Measurements from ENCODE around the gene FEM1B.

FEM1B gene

DNA sequence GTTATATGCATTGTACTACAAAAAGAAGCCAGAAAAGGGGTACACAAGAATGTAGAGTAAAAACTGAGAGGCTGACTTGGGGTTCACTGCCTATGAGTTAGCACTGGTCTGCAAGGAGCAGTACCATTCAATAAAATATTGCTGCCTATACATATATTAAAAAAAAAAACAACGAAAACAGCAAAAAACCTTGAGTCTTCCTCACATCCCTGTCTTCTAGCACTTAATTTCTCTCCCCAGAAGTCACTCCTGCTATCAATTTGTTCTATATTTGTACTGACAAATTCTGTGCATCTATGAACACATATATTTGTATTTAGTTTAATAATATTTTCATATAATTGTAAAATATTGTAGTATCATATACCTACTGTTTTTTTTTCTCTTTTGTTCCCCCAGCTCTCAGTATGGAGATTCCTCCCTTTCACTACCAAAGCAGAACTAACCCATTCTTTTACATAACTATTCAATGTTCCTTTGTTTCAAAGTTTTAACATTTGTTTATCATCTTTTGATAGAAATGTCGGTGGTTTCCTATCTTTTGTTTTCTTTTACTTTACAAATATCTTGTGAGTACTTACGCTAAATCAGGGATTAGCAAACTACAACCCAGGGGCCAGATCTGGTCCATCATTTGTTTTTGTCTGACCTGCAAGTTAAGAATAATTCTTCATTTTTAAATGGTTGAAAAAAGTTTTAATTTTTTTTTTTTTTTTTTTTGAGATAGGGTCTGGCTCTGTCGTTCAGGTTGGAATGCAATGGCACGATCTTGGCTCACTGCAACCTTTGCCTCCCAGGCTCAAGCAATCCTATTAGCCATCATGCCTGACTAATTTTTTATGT, 14.8 kb upstream of the FEM1B start:
- Histone ChIP-seq H3K9me3 (ENCODE audit: control insufficient read depth in 1 of 2, low read length in 2 of 2) (no peaks in the 10 kb centered on the region), H3K27ac (ENCODE audit: low read length) (no peak overlapping the region), H3K27me3 (ENCODE audit: low read depth, low read length) (no peaks in the 10 kb centered on the region), H3K4me3 (ENCODE audit: low read depth in 1 of 2, low read length in 2 of 2) (no peak overlapping the region), H3K4me1 (ENCODE audit: control insufficient read depth in 1 of 2, insufficient read depth in 2 of 2, low read length in 2 of 2) (no peaks in the 10 kb centered on the region), H3K36me3 (ENCODE audit: control insufficient read depth in 1 of 2, insufficient read depth in 2 of 2, low read length in 2 of 2) (no peaks in the 10 kb centered on the region)

DNA sequence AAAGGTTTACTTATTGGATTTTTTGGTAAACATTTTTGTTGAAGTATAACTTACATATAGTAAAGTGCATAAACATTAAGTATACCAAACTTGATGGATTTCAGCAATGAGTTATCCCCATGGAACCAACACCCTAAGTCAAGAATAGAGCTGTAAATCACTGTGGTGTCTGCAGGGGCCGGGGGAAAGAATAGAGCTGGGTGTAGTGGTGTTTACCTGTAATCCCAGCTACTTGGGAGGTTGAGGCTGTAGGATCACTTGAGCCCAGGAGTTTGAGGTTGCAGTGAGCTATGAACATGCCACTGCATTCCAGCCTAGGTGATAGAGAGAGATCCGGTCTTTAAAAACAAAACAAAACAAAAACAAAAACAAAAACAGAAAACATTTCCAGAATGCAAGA, 13.3 kb upstream of the FEM1B start:
- Histone ChIP-seq H3K4me1 (ENCODE audit: control insufficient read depth in 1 of 2, insufficient read depth in 2 of 2, low read length in 2 of 2) (no peaks in the 10 kb centered on the region), H3K4me3 (ENCODE audit: low read depth in 1 of 2, low read length in 2 of 2) (no peak overlapping the region), H3K36me3 (ENCODE audit: control insufficient read depth in 1 of 2, insufficient read depth in 2 of 2, low read length in 2 of 2) (no peaks in the 10 kb centered on the region), H3K27ac (ENCODE audit: low read length) (no peak overlapping the region), H3K9me3 (ENCODE audit: control insufficient read depth in 1 of 2, low read length in 2 of 2) (no peaks in the 10 kb centered on the region), H3K27me3 (ENCODE audit: low read depth, low read length) (no peaks in the 10 kb centered on the region)

DNA sequence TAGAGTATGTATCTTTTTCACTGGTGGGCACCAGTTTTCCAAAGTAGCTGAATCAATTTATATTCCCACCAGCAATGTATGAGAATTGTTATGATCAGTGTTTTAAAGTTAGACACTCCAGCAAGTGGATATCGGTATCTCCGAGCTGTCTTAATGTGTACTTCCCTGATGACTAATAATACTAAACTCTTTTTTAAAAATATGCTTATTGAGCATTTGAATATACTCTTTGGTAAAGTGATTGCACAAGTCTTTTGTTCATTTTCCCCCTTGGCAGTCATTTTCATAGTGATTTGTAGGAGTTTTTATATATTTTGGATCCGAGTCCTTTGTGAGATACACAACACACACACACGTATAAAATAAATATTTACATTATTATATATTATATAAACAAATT, 12.5 kb upstream of the FEM1B start:
- Histone ChIP-seq H3K27me3 (ENCODE audit: low read depth, low read length) (no peaks in the 10 kb centered on the region), H3K36me3 (ENCODE audit: control insufficient read depth in 1 of 2, insufficient read depth in 2 of 2, low read length in 2 of 2) (no peaks in the 10 kb centered on the region), H3K4me1 (ENCODE audit: control insufficient read depth in 1 of 2, insufficient read depth in 2 of 2, low read length in 2 of 2) (no peaks in the 10 kb centered on the region), H3K4me3 (ENCODE audit: low read depth in 1 of 2, low read length in 2 of 2) (no peak overlapping the region), H3K27ac (ENCODE audit: low read length) (no peak overlapping the region), H3K9me3 (ENCODE audit: control insufficient read depth in 1 of 2, low read length in 2 of 2) (no peaks in the 10 kb centered on the region)

DNA sequence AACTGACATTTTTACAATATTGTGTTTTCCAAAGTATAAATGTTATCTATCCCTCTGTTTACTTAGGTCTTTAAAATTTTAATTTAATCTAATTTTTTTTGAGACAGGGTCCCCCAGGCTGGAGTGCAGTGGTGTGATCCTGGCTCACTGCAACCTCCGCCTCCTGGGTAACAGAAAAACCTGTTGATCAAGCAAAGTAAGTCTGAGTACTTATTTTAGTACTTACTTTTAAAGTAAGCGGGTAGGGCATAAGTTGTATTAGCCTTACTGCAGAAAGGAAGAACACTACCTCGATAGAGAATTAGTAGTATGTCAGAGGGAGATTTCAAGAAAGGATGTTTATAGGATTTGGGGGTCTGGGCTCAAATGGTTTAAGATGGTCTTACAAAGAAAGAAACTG, 11.9 kb upstream of the FEM1B start:
- Histone ChIP-seq H3K27me3 (ENCODE audit: low read depth, low read length) (no peaks in the 10 kb centered on the region), H3K4me1 (ENCODE audit: control insufficient read depth in 1 of 2, insufficient read depth in 2 of 2, low read length in 2 of 2) (no peaks in the 10 kb centered on the region), H3K27ac (ENCODE audit: low read length) (no peak overlapping the region), H3K36me3 (ENCODE audit: control insufficient read depth in 1 of 2, insufficient read depth in 2 of 2, low read length in 2 of 2) (no peaks in the 10 kb centered on the region), H3K9me3 (ENCODE audit: control insufficient read depth in 1 of 2, low read length in 2 of 2) (no peaks in the 10 kb centered on the region), H3K4me3 (ENCODE audit: low read depth in 1 of 2, low read length in 2 of 2) (no peak overlapping the region)

DNA sequence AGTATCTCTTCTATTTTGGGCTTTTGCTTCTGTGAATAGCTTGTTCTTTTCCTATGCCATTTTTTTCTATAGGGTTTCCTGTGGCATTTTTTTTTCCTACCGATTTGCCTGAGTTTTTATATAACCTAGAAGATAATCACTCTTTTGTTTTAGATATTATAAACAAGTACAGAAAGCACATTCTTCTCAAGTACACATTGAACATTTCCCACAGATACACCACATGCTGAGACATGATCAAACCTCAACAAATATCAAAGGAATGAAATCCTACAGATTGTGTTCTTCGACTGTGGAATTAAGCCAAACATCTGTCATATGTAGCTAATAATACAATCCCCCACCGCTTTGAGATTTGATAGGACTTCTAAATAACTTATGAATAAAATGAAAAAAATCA, 9.1 kb upstream of the FEM1B start:
- no peaks in the 10 kb centered on the region for H3K9me3 ChIP-seq (ENCODE audit: control insufficient read depth in 1 of 2, low read length in 2 of 2)
- H3K4me1 ChIP-seq (ENCODE audit: control insufficient read depth in 1 of 2, insufficient read depth in 2 of 2, low read length in 2 of 2): no peaks in the 10 kb centered on the region
- H3K27ac ChIP-seq (ENCODE audit: low read length): no peak overlapping the region
- no peaks in the 10 kb centered on the region for H3K27me3 ChIP-seq (ENCODE audit: low read depth, low read length)
- H3K4me3 ChIP-seq (ENCODE audit: low read depth in 1 of 2, low read length in 2 of 2): no peak overlapping the region
- H3K36me3 ChIP-seq (ENCODE audit: control insufficient read depth in 1 of 2, insufficient read depth in 2 of 2, low read length in 2 of 2): no peaks in the 10 kb centered on the region

DNA sequence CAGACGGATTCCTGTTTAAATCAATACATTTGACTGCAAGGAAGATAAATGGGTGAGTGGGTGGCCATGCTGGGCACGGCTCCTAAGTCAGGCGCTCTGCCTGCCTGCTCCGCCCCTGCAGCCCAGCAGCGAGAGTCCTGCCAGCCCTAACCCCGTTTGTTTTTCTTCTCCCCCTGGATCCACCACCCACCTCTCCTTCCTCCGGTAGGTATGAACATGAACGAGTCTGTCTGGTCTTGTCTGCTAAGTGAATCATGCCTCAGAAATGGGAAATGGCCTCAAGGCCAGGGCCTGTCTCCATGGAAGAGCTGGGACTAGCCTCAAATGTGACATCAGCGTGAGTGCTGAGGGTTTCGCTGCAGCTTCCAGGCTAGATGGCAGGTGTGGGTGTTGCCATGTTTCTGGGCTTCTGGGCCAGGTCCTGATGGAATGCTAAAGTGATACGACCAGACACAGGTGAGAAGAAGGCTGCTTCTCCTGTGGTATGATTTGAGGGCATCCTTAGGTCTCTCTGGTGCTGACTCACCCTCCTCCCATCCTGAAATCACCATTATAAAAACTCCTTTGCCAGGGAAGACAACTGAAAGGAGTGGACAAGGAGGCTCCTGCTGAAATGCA, 5.6 kb upstream of the FEM1B start:
- Histone ChIP-seq H3K9me3 (ENCODE audit: control insufficient read depth in 1 of 2, low read length in 2 of 2) (no peaks in the 10 kb centered on the region), H3K36me3 (ENCODE audit: control insufficient read depth in 1 of 2, insufficient read depth in 2 of 2, low read length in 2 of 2) (no peaks in the 10 kb centered on the region), H3K27me3 (ENCODE audit: low read depth, low read length) (no peaks in the 10 kb centered on the region), H3K4me1 (ENCODE audit: control insufficient read depth in 1 of 2, insufficient read depth in 2 of 2, low read length in 2 of 2) (peaks cover 10% of the 10 kb centered on the region in 2 donors), H3K4me3 (ENCODE audit: low read depth in 1 of 2, low read length in 2 of 2) (peak overlapping the region; percentile 4 to 37), H3K27ac (ENCODE audit: low read length) (peak overlapping the region; percentile 89)

DNA sequence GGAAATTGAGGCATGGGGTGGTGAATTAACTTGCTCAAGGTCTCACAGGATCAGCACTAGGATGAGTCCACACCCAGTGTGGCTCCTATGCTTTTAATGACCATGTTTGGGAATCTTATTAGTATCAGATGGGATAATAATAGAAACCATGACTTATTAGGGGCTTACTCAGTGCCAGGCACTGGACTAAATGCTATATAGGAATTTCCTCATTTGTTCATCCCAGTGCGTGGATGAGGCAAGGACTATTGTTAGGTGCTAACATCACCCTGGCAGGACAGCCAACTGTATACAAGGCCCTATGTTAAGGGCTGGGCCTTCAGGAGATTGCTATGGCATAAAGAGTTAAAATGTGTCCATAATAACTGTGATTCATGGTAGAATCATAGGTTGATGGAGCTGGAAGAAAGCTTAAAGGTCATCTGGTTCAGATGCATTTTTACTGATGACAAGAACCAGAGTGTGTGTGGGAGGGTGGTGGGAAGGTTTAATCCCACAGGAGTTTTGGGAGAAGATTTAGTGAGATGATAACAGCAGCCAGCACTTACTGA, 4.7 kb upstream of the FEM1B start:
- Histone ChIP-seq H3K4me3 (ENCODE audit: low read depth in 1 of 2, low read length in 2 of 2) (peak overlapping the region in 1 of 2 donors; percentile 37), H3K27me3 (ENCODE audit: low read depth, low read length) (no peaks in the 10 kb centered on the region), H3K9me3 (ENCODE audit: control insufficient read depth in 1 of 2, low read length in 2 of 2) (no peaks in the 10 kb centered on the region), H3K27ac (ENCODE audit: low read length) (peak overlapping the region; percentile 89), H3K4me1 (ENCODE audit: control insufficient read depth in 1 of 2, insufficient read depth in 2 of 2, low read length in 2 of 2) (peaks cover 10% of the 10 kb centered on the region in 2 donors), H3K36me3 (ENCODE audit: control insufficient read depth in 1 of 2, insufficient read depth in 2 of 2, low read length in 2 of 2) (peaks cover 0 to 5% of the 10 kb centered on the region in 2 donors)

DNA sequence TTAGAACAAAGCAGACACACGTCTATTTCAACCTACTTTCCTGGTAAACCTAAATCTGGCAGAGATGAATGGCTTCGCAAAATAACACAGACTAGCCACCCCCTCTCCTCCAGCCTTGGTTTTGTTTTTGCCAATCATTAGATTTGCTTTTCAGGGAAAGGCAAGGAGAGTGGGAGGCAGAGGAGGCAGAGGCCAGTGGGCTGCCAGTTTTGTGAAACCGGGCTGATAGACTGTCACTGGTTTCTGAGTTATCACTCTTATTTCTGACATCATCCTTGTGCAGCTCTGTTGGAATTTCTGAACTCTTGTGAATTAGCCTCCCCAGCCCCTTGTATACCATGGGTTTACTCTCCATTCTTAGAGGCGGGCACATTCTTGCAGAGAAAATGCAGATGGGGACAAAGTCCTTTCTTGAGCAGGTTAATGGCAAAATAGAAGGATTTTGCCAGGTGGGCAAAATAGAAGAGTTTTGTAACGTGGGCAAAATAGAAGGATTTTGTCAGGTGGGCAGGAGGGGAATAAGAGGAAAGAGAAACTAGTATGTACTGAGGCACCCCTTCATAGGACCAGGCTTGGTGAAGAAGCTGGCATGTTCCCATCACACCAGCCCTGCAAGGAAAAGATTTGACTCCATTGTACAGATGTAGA, 3.2 kb upstream of the FEM1B start:
- Histone ChIP-seq H3K4me1 (ENCODE audit: control insufficient read depth in 1 of 2, insufficient read depth in 2 of 2, low read length in 2 of 2) (peaks cover 10% of the 10 kb centered on the region in 2 donors), H3K4me3 (ENCODE audit: low read depth in 1 of 2, low read length in 2 of 2) (no peak overlapping the region), H3K27ac (ENCODE audit: low read length) (peak overlapping the region; percentile 99), H3K27me3 (ENCODE audit: low read depth, low read length) (no peaks in the 10 kb centered on the region), H3K9me3 (ENCODE audit: control insufficient read depth in 1 of 2, low read length in 2 of 2) (no peaks in the 10 kb centered on the region), H3K36me3 (ENCODE audit: control insufficient read depth in 1 of 2, insufficient read depth in 2 of 2, low read length in 2 of 2) (peaks cover 0 to 12% of the 10 kb centered on the region in 2 donors)

DNA sequence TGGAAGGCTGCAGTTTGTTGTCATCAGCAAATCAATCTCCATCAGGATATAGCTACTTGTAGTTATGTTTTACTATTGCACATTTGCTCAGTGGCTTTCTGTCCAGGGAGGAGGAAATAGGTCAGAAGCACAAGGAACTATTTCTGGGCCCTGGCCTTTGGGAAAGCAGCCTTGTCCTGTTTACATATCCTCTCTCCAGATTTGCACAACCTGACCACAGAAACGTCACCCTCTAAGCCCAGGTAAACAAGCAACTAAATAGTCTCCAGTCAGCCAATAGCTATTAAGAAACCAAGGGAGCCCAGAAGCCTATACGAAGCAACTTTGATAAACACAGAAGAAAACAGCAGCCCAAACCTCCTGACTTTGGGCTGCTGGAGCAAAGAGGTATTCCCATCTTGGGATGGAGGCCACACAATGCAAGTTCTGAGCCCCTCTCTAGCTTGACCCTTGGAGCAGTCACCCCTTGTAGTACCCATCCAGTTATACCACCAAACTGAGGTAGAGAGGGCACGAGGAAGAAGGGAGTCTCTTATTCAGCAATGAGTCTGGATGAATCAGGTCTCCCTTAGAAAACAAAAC, 2.3 kb upstream of the FEM1B start:
- peaks cover 0 to 12% of the 10 kb centered on the region in 2 donors for H3K36me3 ChIP-seq (ENCODE audit: control insufficient read depth in 1 of 2, insufficient read depth in 2 of 2, low read length in 2 of 2)
- no peak overlapping the region for H3K4me3 ChIP-seq (ENCODE audit: low read depth in 1 of 2, low read length in 2 of 2)
- H3K27ac ChIP-seq (ENCODE audit: low read length): peak overlapping the region; percentile 99
- H3K27me3 ChIP-seq (ENCODE audit: low read depth, low read length): no peaks in the 10 kb centered on the region
- peaks cover 15 to 16% of the 10 kb centered on the region in 2 donors for H3K4me1 ChIP-seq (ENCODE audit: control insufficient read depth in 1 of 2, insufficient read depth in 2 of 2, low read length in 2 of 2)
- H3K9me3 ChIP-seq (ENCODE audit: control insufficient read depth in 1 of 2, low read length in 2 of 2): no peaks in the 10 kb centered on the region

DNA sequence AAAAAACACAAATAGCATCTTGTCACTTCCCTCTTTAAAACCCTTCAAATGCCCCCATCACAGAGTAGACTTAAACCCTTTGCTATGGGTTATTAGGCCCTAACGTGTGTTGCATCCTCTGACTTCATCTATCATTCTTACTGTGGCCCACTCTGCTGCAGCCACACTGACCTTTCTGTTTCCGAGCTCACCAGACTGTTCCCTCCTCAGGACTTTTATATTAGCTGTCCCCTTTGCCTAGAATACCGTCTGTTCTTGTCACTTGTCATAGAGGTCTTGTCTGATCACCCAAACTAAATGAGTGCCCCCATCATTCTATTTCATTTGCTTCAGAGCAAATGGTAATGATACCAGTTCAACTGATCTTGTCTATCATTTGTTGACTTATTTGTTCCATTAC, 877 bp upstream of the FEM1B start:
- H3K4me3 ChIP-seq (ENCODE audit: low read depth in 1 of 2, low read length in 2 of 2): peak overlapping the region; percentile 83 to 89
- no peaks in the 10 kb centered on the region for H3K9me3 ChIP-seq (ENCODE audit: control insufficient read depth in 1 of 2, low read length in 2 of 2)

DNA sequence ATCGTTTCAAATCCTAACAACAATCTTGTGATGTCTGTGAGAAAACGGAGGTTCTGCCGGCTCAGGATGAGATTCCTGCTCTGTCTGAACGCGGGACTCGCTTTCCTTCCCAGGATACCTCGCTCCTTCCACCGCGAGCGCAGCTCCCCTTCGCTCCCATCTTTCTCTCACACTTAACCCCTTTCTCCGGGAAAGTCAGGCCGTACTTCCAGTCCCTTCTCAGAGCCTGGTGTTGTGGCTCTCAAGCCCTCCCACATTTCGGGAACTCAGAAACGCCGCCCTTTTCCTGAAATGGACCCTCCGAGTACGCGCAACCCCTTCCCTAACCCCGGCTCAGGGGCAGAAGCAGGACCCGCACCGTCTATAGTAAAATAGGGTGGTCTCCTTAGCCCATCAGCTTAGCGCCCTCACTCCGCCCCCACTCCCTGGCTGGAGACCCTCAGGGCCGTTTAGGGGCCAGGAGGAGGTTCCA, 378 bp upstream of the FEM1B start:
- Histone ChIP-seq H3K27me3 (ENCODE audit: low read depth, low read length) (no peaks in the 10 kb centered on the region), H3K9me3 (ENCODE audit: control insufficient read depth in 1 of 2, low read length in 2 of 2) (no peaks in the 10 kb centered on the region), H3K4me1 (ENCODE audit: control insufficient read depth in 1 of 2, insufficient read depth in 2 of 2, low read length in 2 of 2) (peaks cover 29 to 35% of the 10 kb centered on the region in 2 donors), H3K36me3 (ENCODE audit: control insufficient read depth in 1 of 2, insufficient read depth in 2 of 2, low read length in 2 of 2) (peaks cover 0 to 12% of the 10 kb centered on the region in 2 donors), H3K27ac (ENCODE audit: low read length) (peak overlapping the region; percentile 99), H3K4me3 (ENCODE audit: low read depth in 1 of 2, low read length in 2 of 2) (peak overlapping the region; percentile 83 to 89)

More for the DNA sequence above, 877 bp upstream of the FEM1B start:
- no peaks in the 10 kb centered on the region for H3K27me3 ChIP-seq (ENCODE audit: low read depth, low read length)
- H3K27ac ChIP-seq (ENCODE audit: low read length): peak overlapping the region; percentile 99
- H3K4me1 ChIP-seq (ENCODE audit: control insufficient read depth in 1 of 2, insufficient read depth in 2 of 2, low read length in 2 of 2): peaks cover 24 to 30% of the 10 kb centered on the region in 2 donors
- H3K36me3 ChIP-seq (ENCODE audit: control insufficient read depth in 1 of 2, insufficient read depth in 2 of 2, low read length in 2 of 2): peaks cover 0 to 12% of the 10 kb centered on the region in 2 donors
